Measurements from ENCODE around the gene GIMAP1. TPM values are rescaled to one million over a fixed set of nuclear protein-coding genes. Genes with fewer than 3 reads are reported as not detected.

Gene GIMAP1
- total and polyA plus RNA-seq, 10 donors, result 8.7 to 61.2 (median 34.3) TPM

Other genes with a start within 250 kb of the GIMAP1 start
- gene GIMAP7, start 201.7 kb upstream of the GIMAP1 start, total RNA-seq, result 100 to 1,000 TPM in 5 of 7 donors, 10 to 100 TPM in 2; 71.2 to 137 (median 102) TPM
- gene GIMAP7, start 201.7 kb upstream of the GIMAP1 start, polyA plus RNA-seq, result 100 to 1,000 TPM in 1 of 3 donors, 10 to 100 TPM in 2; 48.7 to 103 (median 68.0) TPM
- gene GIMAP4, start 149.2 kb upstream of the GIMAP1 start, total RNA-seq, result 100 to 1,000 TPM; 112 to 214 (median 172) TPM
- gene GIMAP4, start 149.2 kb upstream of the GIMAP1 start, polyA plus RNA-seq, result 10 to 100 TPM; 35.9 to 86.8 (median 60.4) TPM
- 100 to 1,000 TPM in 5 of 7 donors, 10 to 100 TPM in 2; 75.5 to 181 (median 135) TPM for gene GIMAP6, start 84.2 kb upstream of the GIMAP1 start, total RNA-seq
- gene GIMAP6, start 84.2 kb upstream of the GIMAP1 start, polyA plus RNA-seq, result 10 to 100 TPM; 18.2 to 58.6 (median 27.7) TPM
- gene GIMAP2, start 30.9 kb upstream of the GIMAP1 start, total RNA-seq, result 100 to 1,000 TPM in 1 of 7 donors, 10 to 100 TPM in 6; 48.6 to 126 (median 85.4) TPM
- 10 to 100 TPM; 33.9 to 48.5 (median 47.5) TPM for gene GIMAP2, start 30.9 kb upstream of the GIMAP1 start, polyA plus RNA-seq
- 100 to 1,000 TPM in 3 of 7 donors, 10 to 100 TPM in 4; 34.0 to 183 (median 90.6) TPM for gene GIMAP5, start 20.8 kb downstream of the GIMAP1 start, total RNA-seq
- 100 to 1,000 TPM in 1 of 3 donors, 10 to 100 TPM in 2; 70.2 to 114 (median 75.9) TPM for gene GIMAP5, start 20.8 kb downstream of the GIMAP1 start, polyA plus RNA-seq
- 100 to 1,000 TPM in 3 of 7 donors, 10 to 100 TPM in 4; 56.1 to 107 (median 75.5) TPM for gene TMEM176B, start 83.8 kb downstream of the GIMAP1 start, total RNA-seq
- 100 to 1,000 TPM in 1 of 3 donors, 10 to 100 TPM in 2; 70.0 to 101 (median 88.9) TPM for gene TMEM176B, start 83.8 kb downstream of the GIMAP1 start, polyA plus RNA-seq
- 10 to 100 TPM; 28.6 to 84.6 (median 57.1) TPM for gene TMEM176A, start 84.2 kb downstream of the GIMAP1 start, total RNA-seq
- 10 to 100 TPM; 52.5 to 77.9 (median 62.9) TPM for gene TMEM176A, start 84.2 kb downstream of the GIMAP1 start, polyA plus RNA-seq
- gene AOC1, start 135.9 kb downstream of the GIMAP1 start, total RNA-seq, result 1 to 10 TPM in 2 of 7 donors, under 1 TPM in 3, not detected in 2; 0.36 to 2.5 (median 0.79) TPM
- gene AOC1, start 135.9 kb downstream of the GIMAP1 start, polyA plus RNA-seq, result 1 to 10 TPM in 1 of 3 donors, under 1 TPM in 2; 0.03 to 1.1 (median 0.39) TPM

Measured in spleen (tissue), 10 donors.